HepG2 (cell line): ENCODE data around the gene MST1. TPM values are rescaled to one million over a fixed set of nuclear protein-coding genes. Genes with fewer than 3 reads are reported as not detected.

Experiments used
- ATRX ChIP-seq: sonication (generic); formaldehyde crosslinking; IDR thresholded peaks from 2 replicates; pipeline ENCODE4 v1.4.0; 2020; ENCODE audit warnings: missing genetic modification reagents, borderline replicate concordance
- FOXJ3 ChIP-seq: sonication (generic); formaldehyde crosslinking; IDR thresholded peaks from 2 replicates; pipeline ENCODE4 v1.4.0; 2020; ENCODE audit warnings: missing genetic modification reagents, mild to moderate bottlenecking, borderline replicate concordance
- FOXP4 ChIP-seq: sonication (generic); formaldehyde crosslinking; IDR thresholded peaks from 2 replicates; pipeline ENCODE4 v1.4.0; 2020; ENCODE audit warnings: missing genetic modification reagents
- NFKB2 ChIP-seq: sonication (generic); formaldehyde crosslinking; IDR thresholded peaks from 2 replicates; pipeline ENCODE4 v1.4.0; 2020; ENCODE audit warnings: missing genetic modification reagents, borderline replicate concordance
- POGK ChIP-seq: sonication (generic); formaldehyde crosslinking; conservative IDR thresholded peaks from 2 replicates; pipeline ENCODE4 v1.8.0; 2022; ENCODE audit warnings: mild to moderate bottlenecking, moderate library complexity, missing genetic modification reagents
- RBFOX2 ChIP-seq: fragments of 200-400 bp; formaldehyde crosslinking; IDR thresholded peaks from 2 replicates; pipeline ENCODE4 v1.6.1; 2017; ENCODE audit warnings: low read depth, mild to moderate bottlenecking, low read length
- REL ChIP-seq: sonication (generic); formaldehyde crosslinking; conservative IDR thresholded peaks from 2 replicates; pipeline ENCODE4 v1.8.0; 2022; ENCODE audit warnings: mild to moderate bottlenecking, missing genetic modification reagents, moderate library complexity
- SOX6 ChIP-seq, 2 experiments: fragments of 450-650 bp in 1 of 2; sonication (generic) in 1 of 2; formaldehyde crosslinking in 1 of 2; IDR thresholded peaks; 2 replicates each; pipeline versions ENCODE4 v1.4.0 to v1.6.1; 2017 to 2020; ENCODE audit warnings: antibody characterized with exemption in 1 of 2, mild to moderate bottlenecking in 1 of 2, missing genetic modification reagents in 1 of 2
- ZNF326 ChIP-seq: sonication (generic); formaldehyde crosslinking; IDR thresholded peaks from 2 replicates; pipeline ENCODE4 v1.4.0; 2020; ENCODE audit warnings: missing genetic modification reagents, borderline replicate concordance
- ZNF33A ChIP-seq: sonication (generic); formaldehyde crosslinking; IDR thresholded peaks from 2 replicates; pipeline ENCODE4 v1.5.1; 2020; ENCODE audit warnings: missing genetic modification reagents, mild to moderate bottlenecking, moderate library complexity, borderline replicate concordance
- ZNF512B ChIP-seq: sonication (generic); formaldehyde crosslinking; IDR thresholded peaks from 2 replicates; pipeline ENCODE4 v1.5.1; 2020; ENCODE audit warnings: missing genetic modification reagents, mild to moderate bottlenecking, borderline replicate concordance
- ZNF616 ChIP-seq: sonication (generic); formaldehyde crosslinking; IDR thresholded peaks from 2 replicates; pipeline ENCODE4 v1.5.0; 2020; ENCODE audit warnings: low read depth, mild to moderate bottlenecking, missing genetic modification reagents
- ZNF746 ChIP-seq: sonication (generic); formaldehyde crosslinking; IDR thresholded peaks from 2 replicates; pipeline ENCODE4 v1.8.0; 2022; ENCODE audit warnings: mild to moderate bottlenecking, missing genetic modification reagents
- ZNF800 ChIP-seq: sonication (generic); formaldehyde crosslinking; IDR thresholded peaks from 2 replicates; pipeline ENCODE4 v1.4.0; 2020; ENCODE audit warnings: missing genetic modification reagents
- ZNF839 ChIP-seq: sonication (generic); formaldehyde crosslinking; IDR thresholded peaks from 2 replicates; pipeline ENCODE4 v1.4.0; 2020; ENCODE audit warnings: missing genetic modification reagents, mild to moderate bottlenecking, borderline replicate concordance
- ZSCAN5A ChIP-seq: sonication (generic); formaldehyde crosslinking; IDR thresholded peaks from 2 replicates; pipeline ENCODE4 v1.8.0; 2022; ENCODE audit warnings: mild to moderate bottlenecking, missing genetic modification reagents, borderline replicate concordance
- polyA plus RNA-seq, 8 experiments: library from polyadenylated mRNA; depleted of rRNA in 3 of 8; stranded (reverse) in 7 of 8; unstranded in 1 of 8; fragments of >200 nt; fragmentation: Illumina TruSeq in 4 of 8; extraction: Trizol in 4 of 8; gene quantifications; 2 replicates each; pipeline versions ENCODE4 v1.2.1 to v1.2.3, GENCODE V29; 2011 to 2016; ENCODE audit warnings: low read depth in 4 of 8, missing spikeins in 1 of 8, mixed read lengths in 1 of 8; ENCODE audit not compliant: insufficient read depth in 1 of 8
- total RNA-seq, 5 experiments: library from RNA; depleted of rRNA; stranded (reverse); fragments of >200 nt; fragmentation: Illumina TruSeq; extraction: Trizol; gene quantifications; 2 replicates each; pipeline ENCODE4 v1.2.3, GENCODE V29; 2016; ENCODE audit warnings: low read depth in 1 of 5

The MST1 gene
- total and polyA plus RNA-seq, 2 of the 13 experiments (the other 11 are each of a cell fraction or from before 2014, with no cell fraction given), result 189 to 452 TPM

- TF ChIP-seq POGK (CRISPR knock-in tag), result no peak
- no peak for TF ChIP-seq ZNF616 (CRISPR knock-in tag)
- TF ChIP-seq FOXJ3 (CRISPR knock-in tag), result peak; percentile 70
- TF ChIP-seq ATRX, result no peak
- peak; percentile 78; the same call in 1 of the 2 replicates for TF ChIP-seq ZNF746 (CRISPR knock-in tag)
- no peak for TF ChIP-seq ZNF839 (CRISPR knock-in tag)
- TF ChIP-seq ZNF326 (CRISPR knock-in tag), result no peak
- TF ChIP-seq ZSCAN5A (CRISPR knock-in tag), result no peak
- TF ChIP-seq RBFOX2, result no peak
- no peak for TF ChIP-seq ZNF33A
- TF ChIP-seq ZNF512B (CRISPR knock-in tag), result no peak
- no peak for TF ChIP-seq REL
- TF ChIP-seq NFKB2 (CRISPR knock-in tag), result peak; percentile 33; the same call in 1 of the 2 replicates
- no peak for TF ChIP-seq SOX6 (IDR thresholded peaks at IDR 0.05)
- TF ChIP-seq SOX6 (CRISPR knock-in tag; IDR thresholded peaks at IDR 0.05), result peak; percentile 94
- 0 out of 2 replicates have a peak, but pooled peaks have one; percentile 52 for TF ChIP-seq ZNF800 (CRISPR knock-in tag)
- TF ChIP-seq FOXP4 (CRISPR knock-in tag), result peak; percentile 91
Measured at GRCh38 chr3:49671291-49672288, 17.7 kb downstream of the MST1 start (continued).
